ENCODE measurements around the gene ENDOV.

- no peak for TF ChIP-seq CTCF (IDR thresholded peaks at IDR 0.05)
- TF ChIP-seq POLR2A (IDR thresholded peaks at IDR 0.05): no peak
Observed at GRCh38 chr17:80444644-80444979, 29.6 kb downstream of the ENDOV start.
